ENCODE data around the gene SORD.
"Not testable (repeated sequence)": the region's sequence is repeated elsewhere in the genome, so short reads cannot be mapped to it uniquely, and the experiment has no call there.

DNA sequence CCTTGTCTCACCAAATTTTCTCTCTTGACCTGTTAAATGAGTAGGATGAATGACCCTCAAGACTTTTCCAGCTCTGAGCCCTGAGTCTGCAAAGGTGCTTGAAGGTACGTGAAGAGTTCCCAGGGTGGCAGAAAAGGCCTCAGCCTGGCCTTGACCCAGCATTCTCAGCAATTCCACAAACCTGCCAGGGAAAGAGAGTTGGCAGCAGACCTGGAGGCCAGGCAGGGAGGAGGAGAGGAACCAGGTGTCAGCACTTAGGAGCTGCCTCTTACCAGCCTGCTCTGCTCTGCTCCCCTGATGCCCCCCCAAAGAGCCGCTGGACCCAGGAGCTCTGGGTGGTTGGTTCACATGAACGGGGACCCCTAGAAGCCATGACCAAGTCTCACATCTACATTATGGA is 57.6 kb downstream of the SORD start:
- TF ChIP-seq, protein P1, sequence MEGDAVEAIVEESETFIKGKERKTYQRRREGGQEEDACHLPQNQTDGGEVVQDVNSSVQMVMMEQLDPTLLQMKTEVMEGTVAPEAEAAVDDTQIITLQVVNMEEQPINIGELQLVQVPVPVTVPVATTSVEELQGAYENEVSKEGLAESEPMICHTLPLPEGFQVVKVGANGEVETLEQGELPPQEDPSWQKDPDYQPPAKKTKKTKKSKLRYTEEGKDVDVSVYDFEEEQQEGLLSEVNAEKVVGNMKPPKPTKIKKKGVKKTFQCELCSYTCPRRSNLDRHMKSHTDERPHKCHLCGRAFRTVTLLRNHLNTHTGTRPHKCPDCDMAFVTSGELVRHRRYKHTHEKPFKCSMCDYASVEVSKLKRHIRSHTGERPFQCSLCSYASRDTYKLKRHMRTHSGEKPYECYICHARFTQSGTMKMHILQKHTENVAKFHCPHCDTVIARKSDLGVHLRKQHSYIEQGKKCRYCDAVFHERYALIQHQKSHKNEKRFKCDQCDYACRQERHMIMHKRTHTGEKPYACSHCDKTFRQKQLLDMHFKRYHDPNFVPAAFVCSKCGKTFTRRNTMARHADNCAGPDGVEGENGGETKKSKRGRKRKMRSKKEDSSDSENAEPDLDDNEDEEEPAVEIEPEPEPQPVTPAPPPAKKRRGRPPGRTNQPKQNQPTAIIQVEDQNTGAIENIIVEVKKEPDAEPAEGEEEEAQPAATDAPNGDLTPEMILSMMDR (IDR thresholded peaks at IDR 0.05) = not testable (repeated sequence)
- TF ChIP-seq EZH2phosphoT487 (IDR thresholded peaks at IDR 0.05) = not testable (repeated sequence)
